GM11168 (cell line): ENCODE results near the gene FMNL1.
"Not testable (repeated sequence)": the region's sequence is repeated elsewhere in the genome, so short reads cannot be mapped to it uniquely, and the experiment has no call there.

Experiments used
- in situ Hi-C: fragments of 300-500 bp; cut with MboI; formaldehyde crosslinking; loops from one replicate; pipeline ENCODE4 v1.12.0; 2022; ENCODE audit warnings: low sequenced_read_pairs; ENCODE audit not compliant: unreplicated experiment

The FMNL1 gene, protein sequence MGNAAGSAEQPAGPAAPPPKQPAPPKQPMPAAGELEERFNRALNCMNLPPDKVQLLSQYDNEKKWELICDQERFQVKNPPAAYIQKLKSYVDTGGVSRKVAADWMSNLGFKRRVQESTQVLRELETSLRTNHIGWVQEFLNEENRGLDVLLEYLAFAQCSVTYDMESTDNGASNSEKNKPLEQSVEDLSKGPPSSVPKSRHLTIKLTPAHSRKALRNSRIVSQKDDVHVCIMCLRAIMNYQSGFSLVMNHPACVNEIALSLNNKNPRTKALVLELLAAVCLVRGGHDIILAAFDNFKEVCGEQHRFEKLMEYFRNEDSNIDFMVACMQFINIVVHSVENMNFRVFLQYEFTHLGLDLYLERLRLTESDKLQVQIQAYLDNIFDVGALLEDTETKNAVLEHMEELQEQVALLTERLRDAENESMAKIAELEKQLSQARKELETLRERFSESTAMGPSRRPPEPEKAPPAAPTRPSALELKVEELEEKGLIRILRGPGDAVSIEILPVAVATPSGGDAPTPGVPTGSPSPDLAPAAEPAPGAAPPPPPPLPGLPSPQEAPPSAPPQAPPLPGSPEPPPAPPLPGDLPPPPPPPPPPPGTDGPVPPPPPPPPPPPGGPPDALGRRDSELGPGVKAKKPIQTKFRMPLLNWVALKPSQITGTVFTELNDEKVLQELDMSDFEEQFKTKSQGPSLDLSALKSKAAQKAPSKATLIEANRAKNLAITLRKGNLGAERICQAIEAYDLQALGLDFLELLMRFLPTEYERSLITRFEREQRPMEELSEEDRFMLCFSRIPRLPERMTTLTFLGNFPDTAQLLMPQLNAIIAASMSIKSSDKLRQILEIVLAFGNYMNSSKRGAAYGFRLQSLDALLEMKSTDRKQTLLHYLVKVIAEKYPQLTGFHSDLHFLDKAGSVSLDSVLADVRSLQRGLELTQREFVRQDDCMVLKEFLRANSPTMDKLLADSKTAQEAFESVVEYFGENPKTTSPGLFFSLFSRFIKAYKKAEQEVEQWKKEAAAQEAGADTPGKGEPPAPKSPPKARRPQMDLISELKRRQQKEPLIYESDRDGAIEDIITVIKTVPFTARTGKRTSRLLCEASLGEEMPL

DNA sequence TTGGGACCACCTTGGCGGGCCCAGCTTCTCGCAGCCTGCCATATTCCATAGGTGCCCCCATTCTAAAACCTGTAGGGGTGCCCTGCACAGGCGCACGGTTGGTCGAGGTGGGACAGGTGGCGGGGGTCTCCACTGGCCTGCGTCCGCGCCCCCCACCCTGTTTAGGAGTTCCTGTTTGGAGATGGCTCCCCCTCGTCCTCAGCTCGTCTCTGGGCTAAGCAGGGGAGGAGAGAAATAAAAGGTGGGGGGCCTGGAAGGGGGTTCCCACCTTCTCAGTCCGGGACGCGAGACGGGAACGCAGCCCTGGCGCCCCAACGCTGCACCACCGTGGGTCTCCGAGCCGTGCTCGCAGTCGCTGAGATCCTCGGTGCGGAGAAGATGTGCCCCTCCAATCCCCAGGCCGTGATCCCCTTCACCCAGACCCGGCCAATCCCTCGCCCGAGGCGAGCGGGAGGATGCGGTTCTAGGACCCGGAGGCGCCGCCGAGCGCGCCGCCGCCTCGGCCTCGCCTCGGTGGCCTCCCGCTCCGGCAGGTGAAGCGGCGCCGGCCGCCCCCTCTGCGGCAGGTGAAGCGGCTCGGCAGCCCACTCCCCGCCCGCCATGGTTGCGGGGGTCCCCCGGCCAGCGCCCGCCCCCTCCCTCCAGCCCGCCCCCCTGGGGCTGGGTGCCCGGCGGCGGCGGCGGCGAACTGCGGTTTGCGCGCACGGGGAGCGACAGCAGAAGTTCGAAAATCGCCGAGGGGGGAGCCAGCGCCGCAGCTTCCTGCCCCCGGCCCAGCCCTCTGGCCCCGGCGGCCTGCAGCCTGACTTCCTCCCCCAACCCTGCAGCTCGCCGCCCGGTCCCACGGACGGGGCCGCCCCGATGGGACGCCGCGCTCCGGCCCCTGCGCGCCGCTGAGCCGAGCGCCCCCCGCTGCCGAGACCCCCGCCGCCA, at the start of gene FMNL1:
Gene FMNL1 (plus strand): TSS at position 805 of the 933 bp plus-strand sequence. CDS start 240 bp downstream, outside the sequence.
- in situ Hi-C loops: no loop called here

DNA sequence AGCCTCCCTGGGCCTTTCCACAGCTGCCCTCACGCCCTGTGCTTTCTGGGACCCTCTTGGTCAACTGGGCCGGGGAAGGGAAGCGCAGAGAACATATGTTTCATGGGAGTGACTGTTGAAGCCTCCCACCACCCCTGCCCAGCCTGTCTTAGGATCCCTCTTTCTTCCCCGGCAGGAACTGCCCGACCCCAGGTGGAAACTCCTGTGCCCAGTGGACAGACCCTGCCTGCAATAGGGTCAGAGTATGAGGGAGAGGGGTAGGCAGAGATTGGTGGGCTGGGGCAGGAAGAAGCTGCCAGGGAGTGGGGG, 49.5 kb upstream of the FMNL1 start:
- in situ Hi-C loops: no loop called here

DNA sequence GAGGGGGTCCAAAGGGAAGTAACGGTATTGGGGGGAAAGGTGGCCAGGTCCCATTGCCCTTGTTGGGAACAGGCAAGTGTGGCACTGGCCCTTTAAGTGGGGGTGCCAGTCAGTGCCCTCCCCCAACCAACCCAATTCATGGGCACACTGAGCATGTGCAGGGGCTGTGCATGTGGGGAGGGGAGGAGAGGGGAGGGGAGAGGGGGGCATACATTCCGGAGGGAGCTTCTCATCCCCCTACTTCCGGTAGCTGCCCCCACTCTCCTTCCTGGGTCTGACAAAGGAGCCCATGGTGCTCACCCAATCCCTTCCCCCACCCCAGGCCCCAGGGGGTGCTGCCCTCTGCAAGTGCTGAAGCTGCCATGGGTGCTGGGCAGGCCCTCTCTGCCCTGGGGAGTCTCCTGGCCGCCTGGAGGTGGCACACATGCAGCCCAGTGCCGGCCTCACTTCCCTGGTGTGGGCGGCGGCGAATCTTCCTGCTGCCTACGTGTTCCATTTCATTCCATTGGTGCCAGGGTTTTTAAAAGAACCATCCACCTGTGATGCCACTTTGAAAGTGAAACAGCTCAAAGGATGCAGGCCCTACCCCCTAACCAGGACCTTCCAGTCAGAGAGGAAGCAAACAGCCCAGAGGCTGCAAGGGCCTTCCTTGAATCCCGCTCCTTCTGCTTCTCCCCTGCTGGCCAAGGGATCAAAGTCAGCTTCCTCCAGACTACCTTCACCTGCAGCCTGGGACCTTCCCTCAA, 49.0 kb upstream of the FMNL1 start:
- in situ Hi-C loops: no loop called here

DNA sequence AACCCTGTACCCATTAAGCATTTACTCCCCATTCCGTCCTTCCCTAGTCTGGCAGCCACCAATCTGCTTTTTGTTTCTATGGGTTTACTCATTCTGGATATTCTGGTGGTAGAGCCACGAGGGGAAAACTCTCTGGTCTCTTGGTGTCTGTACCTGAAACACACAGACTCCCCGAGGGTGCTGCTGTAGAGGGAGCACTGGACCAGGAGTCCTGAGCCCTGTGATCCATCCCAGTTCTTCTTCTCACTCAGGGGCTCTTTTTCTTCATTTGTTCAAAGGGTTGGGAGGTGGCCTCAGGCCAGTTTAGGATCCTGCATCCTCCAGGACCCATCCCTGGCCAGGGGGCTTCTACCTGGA, 45.9 kb upstream of the FMNL1 start:
- in situ Hi-C loops: no loop called here

DNA sequence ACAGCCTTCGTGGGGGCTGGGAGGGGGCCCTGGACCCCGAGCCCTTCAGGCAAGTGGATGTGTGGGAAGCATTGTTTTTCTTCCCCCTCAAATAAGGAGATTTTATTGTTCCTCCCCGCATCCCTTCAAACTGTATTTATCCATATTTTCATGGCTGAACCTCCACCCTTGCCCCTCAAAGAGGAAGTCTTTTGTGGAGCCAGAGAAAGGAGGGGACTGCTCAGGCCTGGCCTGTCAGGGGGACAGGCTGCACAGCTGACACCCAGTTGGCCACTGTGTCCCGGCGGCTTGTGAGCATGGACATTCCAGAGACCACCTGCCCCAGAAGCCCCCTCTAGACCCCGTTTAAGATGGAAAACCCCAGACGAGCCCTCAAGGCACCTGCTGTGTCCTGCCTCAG, 44.1 kb upstream of the FMNL1 start:
- in situ Hi-C loops: no loop called here

DNA sequence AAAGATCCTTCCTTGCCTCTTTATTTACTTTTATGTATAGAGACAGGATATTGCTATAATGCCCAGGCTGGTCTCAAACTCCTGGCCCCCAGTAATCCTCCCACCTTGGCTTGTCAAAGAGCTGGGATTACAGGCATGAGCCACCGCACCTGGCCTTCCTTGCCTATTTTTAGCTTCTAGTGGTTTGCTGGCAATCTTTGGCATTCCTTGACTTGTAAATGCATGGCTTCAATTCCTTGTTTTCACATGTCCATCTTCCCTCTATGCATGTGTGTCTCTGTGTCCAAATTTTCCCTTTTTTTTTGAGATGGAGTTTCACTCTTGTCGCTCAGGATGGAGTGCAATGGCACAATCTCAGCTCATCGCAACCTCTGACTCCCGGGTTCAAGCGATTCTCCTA, 37.5 kb upstream of the FMNL1 start:
- in situ Hi-C loops: no loop called here

DNA sequence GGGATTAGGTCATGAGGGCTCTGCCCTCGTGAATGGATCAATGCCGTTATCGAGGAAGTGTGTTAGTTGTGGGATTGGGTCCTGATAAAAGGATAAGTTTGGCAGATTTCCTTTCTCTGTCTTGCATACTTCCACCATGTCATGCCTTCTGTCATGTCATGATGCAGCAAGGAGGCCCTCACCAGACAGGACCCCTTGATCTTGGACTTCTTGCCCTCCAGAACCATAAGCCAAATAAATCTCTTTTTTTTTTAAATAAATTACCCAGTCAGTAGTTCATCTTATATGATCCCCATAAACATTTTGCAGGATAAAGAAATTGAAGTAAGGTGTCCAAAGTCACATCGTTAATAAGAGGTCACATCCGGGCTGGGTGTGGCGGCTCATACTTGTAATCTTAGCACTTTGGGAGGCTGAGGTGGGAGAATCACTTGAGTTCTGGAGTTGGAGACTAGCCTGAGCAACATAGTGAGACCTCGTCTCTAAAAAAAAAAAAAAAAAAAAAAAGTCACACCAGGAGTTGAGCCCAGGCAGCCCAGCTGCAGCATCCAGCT, 34.8 kb upstream of the FMNL1 start:
- in situ Hi-C loops: no loop called here

DNA sequence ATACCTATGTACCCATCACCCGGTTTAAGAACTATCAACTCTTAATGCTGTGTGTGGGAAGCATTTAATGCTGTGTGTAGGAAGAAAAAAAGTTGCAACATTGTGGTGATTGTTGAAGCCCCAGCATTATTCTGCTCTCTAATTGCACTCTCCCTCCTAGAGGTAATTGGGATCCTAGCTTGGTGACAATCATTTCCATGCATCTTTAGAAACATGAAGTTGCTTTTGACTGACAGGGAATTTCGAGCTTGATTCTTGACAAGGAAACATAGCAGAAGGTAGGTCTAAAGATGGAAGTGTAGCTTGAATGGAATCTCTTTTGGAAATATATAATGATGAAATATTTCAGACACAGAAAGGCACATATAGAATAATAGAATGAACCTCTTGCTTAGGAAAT, 32.7 kb upstream of the FMNL1 start:
- in situ Hi-C loops: no loop called here

DNA sequence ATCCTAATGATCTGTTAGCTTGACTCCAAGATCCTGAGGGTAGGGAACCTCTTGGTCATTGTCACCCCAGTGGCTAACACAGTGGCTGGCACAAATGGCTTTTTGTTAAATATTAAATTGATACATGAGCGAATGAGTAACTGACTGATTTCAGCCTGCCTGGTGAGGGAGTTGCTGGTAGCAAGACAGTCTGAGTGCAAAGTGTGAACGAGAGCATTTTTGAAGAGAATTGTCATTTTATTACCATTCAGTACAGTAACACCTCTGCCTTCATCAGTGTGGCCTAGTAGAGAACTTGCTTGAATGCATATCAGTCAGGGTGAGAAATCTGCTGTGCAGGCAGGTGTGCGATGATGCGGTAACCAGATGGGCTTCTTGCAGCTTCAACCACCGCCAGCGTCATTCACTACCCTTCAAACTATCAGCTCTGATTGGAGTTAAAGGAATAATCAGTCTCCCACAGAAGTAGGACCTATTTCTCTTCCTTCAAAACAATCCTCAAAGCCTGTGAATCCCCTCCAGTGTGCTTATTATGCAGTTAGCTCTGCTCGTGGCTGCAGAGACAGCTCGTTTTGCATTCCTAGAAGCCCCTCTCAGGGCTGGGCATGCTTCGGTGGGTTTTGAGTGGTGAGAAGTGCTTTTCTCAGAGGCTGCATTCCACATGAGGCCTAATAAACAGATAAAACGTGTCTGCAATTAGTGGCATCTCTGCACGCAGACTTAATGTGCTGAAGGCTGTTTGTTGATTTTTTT, 31.0 kb upstream of the FMNL1 start:
- in situ Hi-C loops: loop anchor here (10.0 kb wide), 1 partner anchor 46 kb away; the partner anchor contains the start of gene HEXIM1

DNA sequence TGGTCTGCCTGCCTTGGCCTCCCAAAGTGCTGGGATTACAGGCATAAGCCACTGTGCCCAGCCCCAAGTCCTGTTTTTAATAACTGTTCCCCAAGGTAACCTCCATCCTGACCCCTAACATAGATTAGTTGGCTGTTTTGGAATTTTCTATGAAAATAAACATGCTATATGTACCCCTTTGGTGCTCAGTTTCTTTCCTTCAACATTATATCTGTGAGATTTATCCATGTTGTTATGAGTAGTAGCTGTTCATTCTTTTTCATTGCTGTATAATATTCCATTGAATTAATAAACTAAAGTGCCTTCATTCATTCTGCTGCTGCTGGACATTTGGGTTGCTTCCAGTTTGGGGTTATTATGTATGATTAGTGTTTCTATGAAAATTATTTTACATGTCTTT, 26.3 kb upstream of the FMNL1 start:
- in situ Hi-C loops: loop anchor here (10.0 kb wide), 1 partner anchor 51 kb away; the partner anchor contains the start of gene HEXIM1

DNA sequence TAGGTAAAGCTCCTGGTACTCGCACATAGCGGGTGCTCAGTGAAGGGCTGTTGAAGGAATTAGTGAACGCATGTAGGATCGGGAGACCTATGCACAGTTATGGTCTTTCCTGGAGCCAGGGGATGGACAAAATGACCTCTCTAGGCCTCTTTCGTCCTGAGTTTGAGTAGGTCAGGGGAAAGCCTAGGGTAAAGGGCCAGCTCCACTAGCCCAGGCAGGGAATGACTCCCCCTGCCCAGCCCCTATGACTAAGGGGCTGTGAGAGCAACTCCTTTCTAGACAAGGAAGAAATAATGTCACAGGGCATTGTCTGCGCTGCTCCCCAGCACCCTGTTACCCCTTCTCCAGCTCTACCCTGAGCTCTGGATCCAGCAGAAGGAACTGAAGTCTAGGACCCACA, 24.6 kb upstream of the FMNL1 start:
- in situ Hi-C loops: loop anchor here (10.0 kb wide), 1 partner anchor 52 kb away; the partner anchor contains the start of gene HEXIM1

DNA sequence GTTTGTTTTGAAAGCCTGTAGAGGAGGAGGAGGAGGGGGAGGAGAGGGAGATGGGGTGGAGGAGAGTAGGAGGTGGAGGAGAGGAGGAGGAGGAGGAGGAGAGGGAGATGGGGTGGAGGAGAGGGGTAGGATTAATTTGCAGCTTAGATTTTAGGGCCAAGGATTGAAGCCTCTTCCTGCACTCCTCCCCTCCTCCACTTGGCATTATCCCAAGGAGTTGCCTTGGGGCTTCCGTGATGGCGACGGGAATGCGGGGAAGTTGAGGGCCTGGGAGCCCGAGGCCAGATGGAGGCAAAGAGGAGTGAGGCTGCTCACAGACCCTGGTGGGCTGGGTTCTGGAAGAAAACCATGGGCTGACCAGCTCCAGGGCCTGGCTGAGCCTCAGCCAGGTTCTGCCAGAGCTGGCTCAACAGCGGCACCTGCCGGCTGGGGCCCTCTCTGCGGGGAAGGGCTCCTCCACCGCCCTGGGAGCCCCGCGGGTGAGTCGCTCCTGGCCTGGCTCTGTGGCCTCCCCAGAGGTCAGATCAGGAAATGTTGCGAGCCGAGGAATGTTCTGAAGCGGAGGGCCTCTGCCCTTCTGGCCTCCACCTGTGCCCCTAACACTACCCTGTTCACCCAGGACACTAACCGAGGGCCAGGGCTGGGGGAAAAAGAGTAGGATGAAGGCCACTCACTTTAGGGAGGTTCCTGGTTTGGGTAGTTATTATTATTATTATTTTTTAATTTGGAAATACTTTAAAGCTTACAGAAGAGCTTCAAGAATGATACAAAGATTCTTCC, 23.9 kb upstream of the FMNL1 start:
- in situ Hi-C loops: loop anchor here (10.0 kb wide), 1 partner anchor 53 kb away; the partner anchor contains the start of gene HEXIM1

DNA sequence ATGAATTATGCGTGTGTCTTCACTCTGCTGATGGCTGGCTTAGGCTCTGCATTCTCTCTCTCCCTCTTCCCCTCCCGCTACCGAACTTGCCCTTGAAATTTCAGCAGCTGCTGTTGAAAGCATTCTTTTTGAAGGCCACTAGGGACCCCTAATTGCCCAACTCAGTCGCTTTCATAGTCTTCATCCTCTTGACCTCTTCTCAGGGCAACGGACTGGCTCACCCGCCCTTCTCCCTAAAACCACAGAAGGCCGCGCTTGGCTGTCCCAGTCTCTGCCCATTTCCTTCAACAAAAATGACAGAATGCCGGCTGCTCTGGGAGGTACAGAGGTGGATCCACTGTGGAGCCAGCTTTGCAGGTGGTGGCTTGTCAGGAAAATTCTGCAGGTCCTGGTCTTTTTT, 21.0 kb upstream of the FMNL1 start:
- in situ Hi-C loops: no loop called here

DNA sequence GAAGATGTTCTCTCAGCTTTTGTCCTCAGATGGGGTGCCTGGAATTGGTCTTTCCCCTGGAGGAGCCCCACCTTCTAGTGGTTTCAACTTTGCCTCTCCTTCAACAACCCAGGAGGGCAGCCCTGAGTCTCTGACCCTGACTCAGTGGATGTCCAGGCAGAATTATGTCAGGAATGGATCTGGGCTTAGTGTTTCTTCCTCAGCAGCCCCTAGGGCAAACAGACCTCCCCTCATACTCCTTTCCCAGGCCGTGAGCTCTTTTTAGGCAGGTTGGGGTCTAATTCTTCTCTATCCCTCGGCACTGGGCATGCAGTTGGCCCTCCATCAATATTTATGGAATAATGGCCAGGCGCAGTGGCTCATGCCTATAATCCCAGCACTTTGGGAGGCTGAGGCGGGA, 20.2 kb upstream of the FMNL1 start:
- in situ Hi-C loops: no loop called here

DNA sequence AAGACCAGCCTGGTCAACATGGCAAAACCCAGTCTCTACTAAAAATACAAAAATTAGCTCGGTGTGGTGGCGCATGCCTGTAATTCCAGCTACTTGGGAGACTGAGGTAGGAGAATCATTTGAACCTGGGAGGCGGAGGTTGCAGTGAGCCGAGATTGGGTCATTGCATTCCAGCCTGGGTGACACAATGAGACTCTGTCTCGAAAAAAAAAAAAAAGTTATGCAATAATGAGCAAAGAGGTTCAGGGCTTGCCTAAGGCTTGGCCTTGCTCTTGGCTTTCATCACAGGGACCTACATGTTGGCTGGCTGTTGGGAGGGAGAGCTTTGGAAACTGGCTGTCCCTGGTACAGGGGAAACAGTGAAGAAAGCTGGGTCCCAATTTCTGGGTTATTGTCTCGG, 19.8 kb upstream of the FMNL1 start:
- in situ Hi-C loops: not testable (repeated sequence)

DNA sequence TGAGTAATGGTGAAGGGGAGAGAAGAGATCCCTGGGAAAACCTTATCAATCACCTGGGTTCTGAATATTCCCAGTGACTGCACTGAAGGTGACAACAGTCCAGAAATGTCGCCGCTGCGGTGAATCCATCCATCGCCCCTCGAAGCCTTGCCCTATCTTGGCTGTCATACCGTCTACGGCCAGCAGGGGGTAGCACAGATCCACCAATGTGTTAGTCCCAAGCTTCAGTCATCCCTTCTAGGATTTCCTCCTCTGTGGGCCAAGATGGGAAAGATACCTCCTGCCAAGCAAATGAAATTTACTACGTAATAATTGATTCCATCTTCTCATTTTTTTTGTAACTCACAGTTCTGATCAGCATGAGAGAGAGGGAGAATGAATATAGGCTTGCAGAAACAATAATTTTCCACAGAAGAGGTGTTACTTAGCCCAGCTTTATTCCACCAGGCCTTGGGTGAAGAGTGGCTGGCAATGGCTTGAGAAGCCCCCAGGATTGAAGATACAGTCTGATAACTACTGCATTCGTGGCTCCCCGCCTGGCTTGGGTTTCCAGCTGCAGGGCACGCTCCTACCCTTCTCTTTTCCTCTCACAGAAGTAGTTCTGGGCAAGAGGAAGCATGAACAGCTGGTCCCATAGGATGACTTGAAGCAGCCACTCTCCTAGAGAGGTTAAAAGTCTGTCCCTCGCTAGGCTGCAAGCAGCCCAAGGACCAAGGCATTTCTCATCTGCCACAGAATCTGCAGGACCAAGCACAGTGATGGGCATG, 2.6 kb upstream of the FMNL1 start:
- in situ Hi-C loops: no loop called here

DNA sequence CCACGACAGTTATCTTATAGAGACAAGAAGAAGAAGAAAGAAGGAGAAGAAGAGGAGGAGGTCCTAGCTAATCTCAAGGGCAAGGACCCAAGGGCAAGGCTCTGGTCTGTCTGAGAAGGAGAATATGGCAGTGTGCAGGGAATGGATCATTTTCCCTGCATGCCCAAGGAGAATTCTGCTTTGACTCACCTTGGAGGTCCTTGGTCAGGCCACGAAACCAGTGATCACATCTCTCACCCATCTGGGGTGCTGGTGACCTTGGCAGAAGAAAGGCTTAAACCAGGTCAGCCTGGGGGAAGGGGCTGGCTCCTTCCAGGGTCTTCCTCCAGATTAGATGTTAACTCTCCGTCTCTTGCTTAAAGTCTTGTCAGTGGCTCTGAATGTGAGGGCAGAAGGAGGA, 1.6 kb upstream of the FMNL1 start:
- in situ Hi-C loops: no loop called here
